Ishikawa (cell line): ENCODE results near the gene ASIC2.

Experiments
- CEBPB ChIP-seq: IDR thresholded peaks from 2 replicates; pipeline ENCODE4 v1.6.1; 2012
- CREB1 ChIP-seq: IDR thresholded peaks from 2 replicates; pipeline ENCODE4 v1.6.1; 2012; ENCODE audit warnings: low read depth
- EGR1 ChIP-seq: IDR thresholded peaks from 2 replicates; pipeline ENCODE4 v1.6.1; 2012
- EP300 ChIP-seq: IDR thresholded peaks from 2 replicates; pipeline ENCODE4 v1.6.1; 2012; ENCODE audit warnings: borderline replicate concordance
- FOXM1 ChIP-seq: IDR thresholded peaks from 2 replicates; pipeline ENCODE4 v1.6.1; 2012; ENCODE audit warnings: low read depth, borderline replicate concordance
- MAX ChIP-seq: IDR thresholded peaks from 2 replicates; pipeline ENCODE4 v1.6.1; 2012
- NFIC ChIP-seq: IDR thresholded peaks from 2 replicates; pipeline ENCODE4 v1.6.1; 2012
- RAD21 ChIP-seq: IDR thresholded peaks from 2 replicates; pipeline ENCODE4 v1.6.1; 2012; ENCODE audit warnings: low read depth
- REST ChIP-seq: IDR thresholded peaks from 2 replicates; pipeline ENCODE4 v1.6.1; 2012; ENCODE audit warnings: low read depth, mild to moderate bottlenecking
- TAF1 ChIP-seq: IDR thresholded peaks from 2 replicates; pipeline ENCODE4 v1.6.1; 2012; ENCODE audit warnings: low read depth, mild to moderate bottlenecking
- TCF12 ChIP-seq: IDR thresholded peaks from 2 replicates; pipeline ENCODE4 v1.6.1; 2012; ENCODE audit warnings: low read depth
- TEAD4 ChIP-seq: IDR thresholded peaks from 2 replicates; pipeline ENCODE4 v1.6.1; 2012
- YY1 ChIP-seq: IDR thresholded peaks from 2 replicates; pipeline ENCODE4 v1.6.1; 2012; ENCODE audit warnings: low read depth
- ZBTB7A ChIP-seq: IDR thresholded peaks from 2 replicates; pipeline ENCODE4 v1.6.1; 2012; ENCODE audit warnings: low read depth
- TF ChIP-seq, protein P1 (sequence below): IDR thresholded peaks from 2 replicates; pipeline ENCODE4 v1.6.1; 2012

The ASIC2 gene

GRCh38 chr17:32980230-32980629, 312.9 kb downstream of the ASIC2 start:
- no peak for TF ChIP-seq EP300
- TF ChIP-seq YY1: no peak
- TF ChIP-seq TCF12: no peak
- TF ChIP-seq, protein P1, sequence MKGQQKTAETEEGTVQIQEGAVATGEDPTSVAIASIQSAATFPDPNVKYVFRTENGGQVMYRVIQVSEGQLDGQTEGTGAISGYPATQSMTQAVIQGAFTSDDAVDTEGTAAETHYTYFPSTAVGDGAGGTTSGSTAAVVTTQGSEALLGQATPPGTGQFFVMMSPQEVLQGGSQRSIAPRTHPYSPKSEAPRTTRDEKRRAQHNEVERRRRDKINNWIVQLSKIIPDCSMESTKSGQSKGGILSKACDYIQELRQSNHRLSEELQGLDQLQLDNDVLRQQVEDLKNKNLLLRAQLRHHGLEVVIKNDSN: no peak
- TF ChIP-seq CEBPB: no peak
- TF ChIP-seq ZBTB7A: no peak
- TF ChIP-seq MAX: no peak
- no peak for TF ChIP-seq TEAD4
- TF ChIP-seq REST: no peak
- no peak for TF ChIP-seq FOXM1
- TF ChIP-seq EGR1: no peak
- no peak for TF ChIP-seq NFIC
- TF ChIP-seq RAD21: no peak
- TF ChIP-seq CREB1: no peak
- TF ChIP-seq TAF1: no peak

GRCh38 chr17:32976605-32977004, 316.5 kb downstream of the ASIC2 start:
- TF ChIP-seq REST (no peak), TCF12 (no peak), YY1 (no peak), RAD21 (no peak)

DNA sequence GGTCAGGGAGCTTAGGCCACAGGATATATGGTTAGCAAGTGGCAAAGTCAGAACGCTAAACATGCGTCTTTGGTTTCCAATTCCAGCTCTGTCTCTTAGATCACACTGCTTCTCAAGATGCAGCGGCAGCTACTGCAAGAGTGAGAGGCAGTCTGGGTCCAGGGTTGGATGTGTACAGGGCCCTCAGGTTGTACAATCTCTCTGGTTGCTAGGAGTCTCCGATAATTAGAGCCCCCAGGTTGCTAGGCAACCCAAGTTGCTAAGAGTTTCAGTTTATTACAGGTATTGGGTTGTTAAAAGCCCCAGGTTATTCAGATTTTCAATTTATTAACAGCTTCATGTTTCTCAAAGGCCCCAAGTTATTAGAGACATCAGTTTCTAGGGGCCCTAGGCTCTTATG, 317.0 kb downstream of the ASIC2 start:
- TF ChIP-seq TEAD4 (no peak), EGR1 (no peak), FOXM1 (no peak), NFIC (no peak), EP300 (no peak), RAD21 (no peak), CEBPB (no peak), REST (no peak), MAX (no peak), CREB1 (no peak), TCF12 (no peak), ZBTB7A (no peak), YY1 (no peak), TAF1 (no peak)
- TF ChIP-seq, protein P1: no peak

GRCh38 chr17:32971171-32971570, 321.9 kb downstream of the ASIC2 start:
- TF ChIP-seq TEAD4: no peak
- TF ChIP-seq MAX: no peak
- TF ChIP-seq YY1: no peak
- no peak for TF ChIP-seq EP300
- TF ChIP-seq FOXM1: no peak
- TF ChIP-seq, protein P1: no peak
- no peak for TF ChIP-seq CREB1

DNA sequence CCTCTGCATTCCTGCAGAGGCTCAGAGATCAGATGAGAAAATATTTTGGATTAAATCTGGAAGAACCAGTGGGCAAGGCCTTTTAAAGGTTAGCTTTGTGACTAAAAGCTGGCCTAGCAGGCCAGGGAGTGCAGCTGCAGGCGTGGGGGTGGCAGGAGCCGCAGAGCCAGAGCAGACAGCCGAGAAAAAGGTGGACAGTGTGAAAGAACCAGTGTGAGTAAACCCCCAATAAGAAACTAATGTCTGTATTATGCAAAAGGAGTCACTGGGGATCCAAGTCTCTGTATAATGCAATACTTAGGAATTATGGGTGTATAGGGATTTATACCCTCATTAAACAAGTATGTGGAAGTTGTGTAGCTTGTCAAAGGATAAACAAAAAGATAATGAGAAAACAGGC, 322.8 kb downstream of the ASIC2 start:
- TF ChIP-seq CREB1: no peak
- TF ChIP-seq YY1: no peak
- TF ChIP-seq, protein P1: no peak
- TF ChIP-seq TEAD4: no peak
- TF ChIP-seq MAX: no peak
- TF ChIP-seq EP300: no peak
- no peak for TF ChIP-seq CEBPB
- TF ChIP-seq REST: no peak
- no peak for TF ChIP-seq NFIC
- TF ChIP-seq TAF1: no peak
- TF ChIP-seq FOXM1: no peak
- no peak for TF ChIP-seq RAD21
